GM12872 (cell line): ENCODE data around the gene PELI3.

Source experiments
- TF ChIP-seq, protein P1 (sequence below): IDR thresholded peaks from 3 replicates; pipeline ENCODE4 v1.5.1; 2011; ENCODE audit warnings: low read depth, mild to moderate bottlenecking, low read length, moderate library complexity; ENCODE audit not compliant: insufficient read depth

The PELI3 gene

DNA sequence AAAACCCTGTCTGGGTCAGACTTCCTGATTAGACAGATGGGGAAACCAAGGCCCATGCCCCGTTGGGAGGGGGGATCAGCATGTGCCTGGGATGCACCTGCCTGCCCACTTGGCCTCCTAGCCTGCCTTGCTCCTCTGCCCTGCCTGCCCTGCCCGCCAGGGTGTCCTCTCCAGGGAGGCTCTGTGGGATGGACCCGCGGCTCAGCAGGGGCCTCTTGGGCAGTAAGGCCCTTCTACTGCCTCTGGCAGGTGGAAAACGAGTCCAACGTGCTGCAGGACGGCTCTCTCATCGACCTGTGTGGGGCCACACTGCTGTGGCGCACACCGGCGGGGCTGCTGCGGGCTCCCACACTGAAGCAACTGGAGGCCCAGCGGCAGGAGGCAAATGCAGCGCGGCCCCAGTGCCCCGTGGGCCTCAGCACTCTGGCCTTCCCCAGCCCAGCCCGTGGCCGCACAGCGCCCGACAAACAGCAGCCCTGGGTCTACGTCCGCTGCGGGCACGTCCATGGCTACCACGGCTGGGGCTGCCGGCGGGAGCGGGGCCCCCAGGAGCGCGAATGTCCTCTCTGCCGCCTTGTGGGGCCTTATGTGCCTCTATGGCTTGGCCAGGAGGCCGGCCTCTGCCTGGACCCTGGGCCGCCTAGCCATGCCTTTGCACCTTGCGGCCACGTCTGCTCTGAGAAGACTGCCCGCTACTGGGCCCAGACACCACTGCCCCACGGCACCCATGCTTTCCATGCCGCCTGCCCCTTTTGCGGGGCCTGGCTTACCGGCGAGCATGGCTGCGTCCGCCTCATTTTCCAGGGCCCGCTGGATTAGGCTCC lies 8.9 kb downstream of the PELI3 start:
- TF ChIP-seq, protein P1, sequence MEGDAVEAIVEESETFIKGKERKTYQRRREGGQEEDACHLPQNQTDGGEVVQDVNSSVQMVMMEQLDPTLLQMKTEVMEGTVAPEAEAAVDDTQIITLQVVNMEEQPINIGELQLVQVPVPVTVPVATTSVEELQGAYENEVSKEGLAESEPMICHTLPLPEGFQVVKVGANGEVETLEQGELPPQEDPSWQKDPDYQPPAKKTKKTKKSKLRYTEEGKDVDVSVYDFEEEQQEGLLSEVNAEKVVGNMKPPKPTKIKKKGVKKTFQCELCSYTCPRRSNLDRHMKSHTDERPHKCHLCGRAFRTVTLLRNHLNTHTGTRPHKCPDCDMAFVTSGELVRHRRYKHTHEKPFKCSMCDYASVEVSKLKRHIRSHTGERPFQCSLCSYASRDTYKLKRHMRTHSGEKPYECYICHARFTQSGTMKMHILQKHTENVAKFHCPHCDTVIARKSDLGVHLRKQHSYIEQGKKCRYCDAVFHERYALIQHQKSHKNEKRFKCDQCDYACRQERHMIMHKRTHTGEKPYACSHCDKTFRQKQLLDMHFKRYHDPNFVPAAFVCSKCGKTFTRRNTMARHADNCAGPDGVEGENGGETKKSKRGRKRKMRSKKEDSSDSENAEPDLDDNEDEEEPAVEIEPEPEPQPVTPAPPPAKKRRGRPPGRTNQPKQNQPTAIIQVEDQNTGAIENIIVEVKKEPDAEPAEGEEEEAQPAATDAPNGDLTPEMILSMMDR = no peak

DNA sequence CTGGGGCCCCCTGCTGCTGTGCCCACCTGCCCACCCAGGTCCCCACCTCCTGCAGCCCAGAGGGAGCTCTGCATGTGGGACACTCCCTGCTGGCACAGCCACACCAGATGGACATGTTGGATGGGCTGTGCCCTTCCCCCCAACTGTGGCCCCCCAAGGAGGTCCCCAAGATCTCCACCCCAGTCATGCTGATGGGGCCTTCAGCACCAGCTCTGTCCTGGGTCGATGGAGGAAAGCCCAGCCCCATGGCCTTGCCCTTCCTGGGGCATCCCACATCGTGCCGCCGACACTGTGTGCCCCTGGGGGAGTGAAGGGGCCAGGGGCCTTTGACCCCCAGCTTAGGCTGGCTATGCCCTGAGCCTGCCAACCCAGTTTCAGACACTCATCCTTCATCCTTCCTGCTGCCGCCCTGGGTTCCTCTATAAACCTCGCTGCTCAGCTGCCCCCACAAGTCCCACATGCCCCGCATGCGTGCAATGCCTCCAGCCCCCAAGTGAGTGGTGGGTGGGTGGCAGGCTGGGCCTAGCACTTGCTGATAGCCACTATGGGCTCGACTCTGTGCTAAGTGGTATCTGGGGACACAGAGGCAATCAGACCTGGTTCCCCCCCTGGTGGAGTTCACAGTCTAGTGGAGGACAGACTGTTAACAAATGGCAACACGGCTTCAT lies 9.6 kb downstream of the PELI3 start:
- TF ChIP-seq, protein P1 = no peak

DNA sequence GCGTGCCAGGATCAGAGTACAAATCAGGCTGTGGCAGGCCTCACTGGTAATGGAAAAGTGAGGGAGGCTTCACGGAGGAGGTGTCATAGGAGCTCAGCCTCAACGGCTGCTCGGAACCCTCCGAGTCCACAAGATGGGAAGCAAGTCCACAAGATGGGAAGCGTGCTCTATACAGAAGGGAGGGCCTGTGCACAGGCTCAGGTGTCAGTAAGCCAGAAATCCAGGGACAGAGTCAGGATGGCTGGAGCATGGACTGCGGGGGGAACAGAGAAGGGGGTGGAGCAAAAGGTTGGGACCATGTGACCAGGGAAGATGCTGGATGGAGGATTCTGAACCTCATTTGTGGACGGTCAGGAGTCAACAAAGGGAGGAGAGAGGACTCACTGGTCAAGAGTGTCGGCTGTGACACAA lies 10.1 kb downstream of the PELI3 start:
- TF ChIP-seq, protein P1 = no peak

DNA sequence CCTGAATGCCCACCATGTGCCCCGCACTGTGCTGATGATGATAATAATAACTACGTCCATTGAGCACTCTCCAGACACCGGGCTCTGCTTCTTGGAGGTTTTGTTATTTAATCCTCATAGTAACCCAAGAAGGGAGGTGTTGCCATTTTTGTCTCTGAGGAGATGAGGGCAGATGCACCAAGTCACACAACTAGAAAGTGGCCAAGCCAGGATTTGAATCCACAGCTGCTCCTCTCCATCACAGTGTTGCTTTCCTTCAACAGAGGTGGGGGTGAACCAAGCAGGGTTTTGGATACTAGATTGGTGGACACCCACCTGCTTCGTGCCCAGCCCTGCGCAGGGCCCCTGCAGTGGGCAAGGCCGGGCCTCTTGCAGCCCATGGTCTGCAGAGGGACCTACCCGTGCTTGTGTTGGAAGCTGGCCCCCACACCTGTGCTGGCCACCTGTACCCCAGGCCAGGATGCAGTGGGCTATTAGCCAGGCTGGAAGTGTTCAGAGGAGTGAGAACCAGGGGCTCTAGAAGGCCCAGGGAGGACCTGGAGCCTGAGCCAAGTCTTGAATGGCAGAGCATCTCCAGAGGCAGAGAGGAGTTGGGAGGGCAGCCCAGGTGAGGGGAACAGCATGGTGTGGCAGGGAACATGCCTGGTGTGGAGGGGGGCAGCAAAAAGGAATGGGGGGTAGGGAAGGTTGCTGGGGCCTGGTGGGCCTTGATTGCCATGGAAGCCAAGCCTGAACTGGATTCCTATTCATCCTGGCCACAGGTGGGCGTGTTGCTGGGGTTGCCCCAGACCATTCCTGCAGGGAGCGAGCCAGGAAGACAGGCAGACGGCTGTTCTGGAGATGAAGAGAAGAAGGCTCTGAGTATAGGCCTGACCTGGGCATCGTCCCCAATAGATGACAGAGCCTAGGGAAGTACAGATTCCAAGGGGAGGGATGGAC lies 10.8 kb downstream of the PELI3 start:
- TF ChIP-seq, protein P1 = no peak

DNA sequence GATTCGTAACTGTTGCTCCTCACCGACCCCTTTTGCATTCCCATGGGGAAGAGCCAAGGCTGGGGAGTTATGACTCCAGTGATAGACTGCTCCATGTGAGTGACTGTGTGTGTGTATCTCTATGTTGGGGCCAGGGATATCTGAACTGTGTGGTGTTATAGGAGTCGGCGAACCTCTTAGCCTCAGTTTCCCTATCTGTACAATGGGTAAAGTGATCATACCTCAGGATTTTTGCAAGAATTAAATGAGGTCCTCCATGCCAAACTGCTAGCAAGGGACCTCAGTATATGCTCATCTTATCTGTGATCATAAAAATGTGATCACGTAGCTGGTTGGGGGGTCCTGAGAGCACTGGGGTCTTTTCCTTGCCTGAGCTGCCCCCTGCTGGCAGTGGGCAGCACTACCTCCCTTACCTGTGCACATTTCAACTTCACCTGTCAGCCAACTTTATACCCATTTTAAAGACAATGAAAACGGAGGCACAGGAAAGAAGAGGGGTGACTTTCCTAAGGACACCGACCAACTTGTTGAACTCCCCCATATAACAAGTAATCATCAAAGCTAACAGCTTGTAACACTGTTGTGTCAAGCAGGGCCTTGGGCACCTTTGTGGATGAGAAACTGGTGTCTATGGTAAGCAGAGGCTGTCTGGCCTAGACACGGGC lies 12.2 kb downstream of the PELI3 start:
- TF ChIP-seq, protein P1 = peak; percentile 94

DNA sequence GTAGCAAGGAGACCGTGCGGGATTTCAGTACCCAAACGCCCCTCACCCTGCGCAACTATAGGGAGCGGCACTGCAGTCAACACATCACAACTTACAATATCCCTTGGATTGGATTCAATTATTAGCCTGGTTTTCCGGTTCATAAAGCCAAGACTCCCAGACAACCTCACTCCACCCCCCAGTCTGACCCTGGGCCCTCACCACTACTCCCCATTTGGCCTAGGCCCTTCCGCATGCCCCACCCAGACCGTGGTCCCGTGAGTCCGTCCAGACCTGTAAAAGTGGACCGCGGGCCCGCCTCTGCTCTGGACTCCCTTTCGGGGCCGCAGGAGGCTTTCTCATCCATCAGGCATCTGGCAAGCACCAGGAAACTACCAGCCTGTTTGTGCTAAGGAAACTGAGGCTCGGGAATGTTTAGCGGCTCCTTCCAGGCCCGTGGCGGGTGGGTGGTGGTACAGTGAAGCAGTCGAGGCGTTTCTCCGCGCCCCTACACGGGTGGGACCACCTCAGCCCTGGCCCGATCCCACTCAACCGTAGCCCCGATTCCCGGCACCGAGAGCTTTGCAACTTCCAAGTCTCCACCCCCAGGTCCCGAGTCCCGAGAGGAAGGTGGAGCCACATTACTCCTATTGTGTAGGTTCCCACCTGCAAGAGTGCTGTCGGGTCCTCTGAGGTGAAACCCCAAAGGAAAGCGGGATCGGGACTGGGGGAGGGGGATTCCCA lies 12.8 kb downstream of the PELI3 start:
- TF ChIP-seq, protein P1 = no peak
